DND-41 (cell line): ENCODE measurements around the gene ITPR1.

Experiments
- ATAC-seq: fragments of 200-7000 bp; cut with Tn5 transposase; 3 replicates; pipeline ENCODE4 v1.9.1; 2021; ENCODE audit warnings: low read depth; ENCODE audit not compliant: insufficient read depth
- DNase-seq: peaks from one replicate; pipeline ENCODE4 v3.0.0-alpha.2; 2020
- H2AFZ ChIP-seq: 2 replicates; pipeline ENCODE4 v1.6.0; 2012; ENCODE audit warnings: low read depth, low read length
- H3K27ac ChIP-seq: 2 replicates; pipeline ENCODE4 v1.5.1; 2012; ENCODE audit warnings: low read length, inconsistent platforms
- H3K27me3 ChIP-seq: fragments of 200-600 bp; sonication (generic); 2 replicates; pipeline ENCODE4 v1.6.0; 2012; ENCODE audit warnings: low read length, mild to moderate bottlenecking, inconsistent platforms; ENCODE audit not compliant: insufficient read depth, poor library complexity
- H3K36me3 ChIP-seq: 2 replicates; pipeline ENCODE4 v1.5.1; 2012; ENCODE audit warnings: low read length, inconsistent platforms; ENCODE audit not compliant: insufficient read depth
- H3K4me1 ChIP-seq: 2 replicates; pipeline ENCODE4 v1.5.1; 2012; ENCODE audit warnings: mild to moderate bottlenecking, low read length; ENCODE audit not compliant: insufficient read depth
- H3K4me2 ChIP-seq: 2 replicates; pipeline ENCODE4 v1.6.0; 2012; ENCODE audit warnings: mild to moderate bottlenecking, moderate library complexity, low read length, inconsistent platforms; ENCODE audit not compliant: insufficient read depth
- H3K4me3 ChIP-seq, 2 experiments: fragments of 200-600 bp in 1 of 2; shearing (Covaris generic) in 1 of 2; 2 replicates each; pipeline ENCODE4 v1.5.1; 2012 to 2016; ENCODE audit warnings: inconsistent platforms in 2 of 2, low read length in 2 of 2, mild to moderate bottlenecking in 2 of 2, low read depth in 1 of 2, moderate library complexity in 1 of 2
- H3K79me2 ChIP-seq: 2 replicates; pipeline ENCODE4 v1.6.0; 2012; ENCODE audit warnings: low read length, inconsistent platforms; ENCODE audit not compliant: insufficient read depth
- H3K9ac ChIP-seq: 2 replicates; pipeline ENCODE4 v1.6.0; 2012; ENCODE audit warnings: low read depth, mild to moderate bottlenecking, inconsistent platforms, low read length, moderate library complexity
- H3K9me3 ChIP-seq: 2 replicates; pipeline ENCODE4 v1.5.1; 2012; ENCODE audit warnings: low read length, moderate library complexity, mild to moderate bottlenecking, inconsistent platforms; ENCODE audit not compliant: insufficient read depth, severe bottlenecking
- H4K20me1 ChIP-seq: 2 replicates; pipeline ENCODE4 v1.6.0; 2012; ENCODE audit warnings: low read length; ENCODE audit not compliant: insufficient read depth
- EZH2 ChIP-seq: IDR thresholded peaks from 3 replicates; pipeline ENCODE4 v1.6.1; 2012; ENCODE audit warnings: borderline replicate concordance, low read depth, mild to moderate bottlenecking, moderate library complexity, low read length, inconsistent platforms; ENCODE audit not compliant: severe bottlenecking
- TF ChIP-seq, protein P1 (sequence below): IDR thresholded peaks from 2 replicates; pipeline ENCODE4 v1.5.1; 2012; ENCODE audit warnings: borderline replicate concordance, low read length, moderate library complexity, mild to moderate bottlenecking; ENCODE audit not compliant: poor library complexity, severe bottlenecking; ENCODE audit errors: extremely low read depth

Gene ITPR1

DNA sequence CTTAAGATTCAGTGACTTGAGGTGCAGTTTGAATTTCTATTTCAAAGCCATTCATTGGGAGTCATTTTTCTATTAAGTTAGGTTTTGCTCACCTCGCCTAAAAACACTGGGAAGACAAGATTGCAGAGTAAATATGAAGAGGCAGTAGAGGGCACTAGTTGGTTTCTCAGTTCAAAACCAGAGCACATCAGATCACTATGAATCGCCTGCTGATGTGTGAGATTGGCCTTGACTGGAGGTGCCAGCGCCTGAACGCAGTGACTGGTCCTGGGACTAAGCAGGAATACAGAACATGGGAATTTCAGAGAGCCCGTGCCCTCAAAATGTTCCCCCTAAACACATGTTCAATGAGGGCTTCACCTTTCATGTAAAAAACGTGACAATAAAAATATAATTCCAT is 229.0 kb downstream of the ITPR1 start:
- H3K27ac ChIP-seq, result 0 out of 2 replicates have a peak overlapping the region, but pooled peaks have one; percentile 49
- no peak overlapping the region for H3K4me2 ChIP-seq
- H3K4me1 ChIP-seq, result peaks cover 22% of the 10 kb centered on the region
- no peak overlapping the region for H3K4me3 ChIP-seq
- H4K20me1 ChIP-seq, result no peaks in the 10 kb centered on the region
- no peaks in the 10 kb centered on the region for H3K79me2 ChIP-seq
- H3K27me3 ChIP-seq, result no peaks in the 10 kb centered on the region
- no peaks in the 10 kb centered on the region for H3K36me3 ChIP-seq
- H3K9me3 ChIP-seq, result no peaks in the 10 kb centered on the region
- ATAC-seq (peak; percentile 86), DNase-seq (peak; percentile 45)
- no peak overlapping the region for H3K9ac ChIP-seq
- no peak overlapping the region for H2AFZ ChIP-seq
- TF ChIP-seq EZH2, result no peak
- TF ChIP-seq, protein P1, sequence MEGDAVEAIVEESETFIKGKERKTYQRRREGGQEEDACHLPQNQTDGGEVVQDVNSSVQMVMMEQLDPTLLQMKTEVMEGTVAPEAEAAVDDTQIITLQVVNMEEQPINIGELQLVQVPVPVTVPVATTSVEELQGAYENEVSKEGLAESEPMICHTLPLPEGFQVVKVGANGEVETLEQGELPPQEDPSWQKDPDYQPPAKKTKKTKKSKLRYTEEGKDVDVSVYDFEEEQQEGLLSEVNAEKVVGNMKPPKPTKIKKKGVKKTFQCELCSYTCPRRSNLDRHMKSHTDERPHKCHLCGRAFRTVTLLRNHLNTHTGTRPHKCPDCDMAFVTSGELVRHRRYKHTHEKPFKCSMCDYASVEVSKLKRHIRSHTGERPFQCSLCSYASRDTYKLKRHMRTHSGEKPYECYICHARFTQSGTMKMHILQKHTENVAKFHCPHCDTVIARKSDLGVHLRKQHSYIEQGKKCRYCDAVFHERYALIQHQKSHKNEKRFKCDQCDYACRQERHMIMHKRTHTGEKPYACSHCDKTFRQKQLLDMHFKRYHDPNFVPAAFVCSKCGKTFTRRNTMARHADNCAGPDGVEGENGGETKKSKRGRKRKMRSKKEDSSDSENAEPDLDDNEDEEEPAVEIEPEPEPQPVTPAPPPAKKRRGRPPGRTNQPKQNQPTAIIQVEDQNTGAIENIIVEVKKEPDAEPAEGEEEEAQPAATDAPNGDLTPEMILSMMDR, result peak; percentile 80

DNA sequence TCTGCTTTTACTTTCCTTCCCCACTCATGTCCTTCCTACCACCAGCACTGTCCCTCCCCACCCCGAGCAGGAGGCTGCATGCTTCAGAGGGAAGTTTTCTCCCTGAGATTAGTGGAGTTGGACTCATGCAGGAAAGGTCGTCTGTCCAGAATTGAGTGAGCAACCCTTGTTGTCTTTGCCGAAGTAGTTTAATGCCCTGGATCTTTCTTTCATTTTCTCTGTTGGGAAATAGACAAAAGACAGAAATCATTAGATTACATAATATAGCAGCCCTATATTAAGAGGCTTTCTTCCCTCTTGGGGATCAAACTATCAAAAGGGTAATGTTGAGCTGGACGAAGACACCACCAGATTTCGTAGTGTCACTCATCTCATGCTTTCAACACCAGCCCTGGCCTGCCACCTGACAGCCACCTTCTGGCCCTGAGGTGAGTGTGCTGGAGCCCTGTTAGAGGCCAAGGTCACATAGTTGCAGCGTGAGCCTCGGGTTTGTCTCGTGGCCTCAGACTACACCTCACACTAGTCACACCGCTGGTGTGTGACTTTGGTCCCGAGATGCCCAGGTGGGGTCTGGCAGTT is 231.0 kb downstream of the ITPR1 start:
- Histone ChIP-seq H3K4me3 (no peak overlapping the region), H3K27me3 (no peaks in the 10 kb centered on the region), H3K4me2 (no peak overlapping the region), H4K20me1 (no peaks in the 10 kb centered on the region), H3K9ac (no peak overlapping the region), H3K9me3 (no peaks in the 10 kb centered on the region), H3K79me2 (no peaks in the 10 kb centered on the region), H2AFZ (no peak overlapping the region), H3K36me3 (no peaks in the 10 kb centered on the region), H3K27ac (no peak overlapping the region), H3K4me1 (peaks cover 22% of the 10 kb centered on the region)
- ATAC-seq, result no peak
- no peak for DNase-seq
- no peak for TF ChIP-seq EZH2
- TF ChIP-seq, protein P1, result no peak

DNA sequence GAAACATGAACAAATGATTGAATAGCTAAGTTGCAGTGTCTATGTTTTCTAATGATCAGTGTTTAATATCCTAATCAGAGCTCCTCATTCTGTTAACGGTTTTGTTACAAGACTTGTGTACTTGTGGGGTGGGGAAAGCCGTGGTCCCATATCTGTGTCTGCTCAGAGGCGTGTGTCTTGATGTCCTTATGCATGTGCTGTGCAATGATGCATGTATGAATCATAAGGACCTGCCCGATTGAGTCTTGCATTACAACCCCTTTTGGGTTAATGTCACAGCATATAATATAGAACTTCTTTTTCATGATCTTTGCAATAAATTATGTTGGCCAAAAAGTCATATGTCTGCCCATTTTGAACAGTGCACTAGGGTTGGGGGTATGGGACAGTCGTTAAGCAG is 233.4 kb downstream of the ITPR1 start:
- no peak overlapping the region for H2AFZ ChIP-seq
- no peaks in the 10 kb centered on the region for H4K20me1 ChIP-seq
- H3K36me3 ChIP-seq, result no peaks in the 10 kb centered on the region
- no peak for ATAC-seq
- H3K79me2 ChIP-seq, result no peaks in the 10 kb centered on the region
- H3K9ac ChIP-seq, result no peak overlapping the region
- H3K27me3 ChIP-seq, result no peaks in the 10 kb centered on the region
- H3K4me1 ChIP-seq, result peaks cover 10% of the 10 kb centered on the region
- H3K4me3 ChIP-seq, result no peak overlapping the region
- TF ChIP-seq, protein P1, result no peak
- TF ChIP-seq EZH2, result no peak
- no peaks in the 10 kb centered on the region for H3K9me3 ChIP-seq
- H3K4me2 ChIP-seq, result no peak overlapping the region
- no peak overlapping the region for H3K27ac ChIP-seq
- no peak for DNase-seq
